CD14-positive monocyte (primary cell): Measurements from ENCODE around the gene TMEM244. TPM values are rescaled to one million over a fixed set of nuclear protein-coding genes. Genes with fewer than 3 reads are reported as not detected.
A peak's percentile ranks its signal among the peaks of the same experiment; 100 is the strongest.

ENCODE experiments used
- DNase-seq, 3 donors: peaks; one replicate each; pipeline ENCODE4 v3.0.0-alpha.2; 2011 to 2022
- H2AFZ ChIP-seq: 2 replicates; pipeline ENCODE4 v1.6.0; 2012; ENCODE audit warnings: mild to moderate bottlenecking, low read depth, low read length, inconsistent platforms; ENCODE audit not compliant: insufficient read depth, poor library complexity, severe bottlenecking
- H3K27ac ChIP-seq, 2 donors: 1 replicate in 1 of 2; 2 replicates in 1 of 2; pipeline ENCODE4 v1.5.1; 2012 to 2013; ENCODE audit warnings: low read length in 2 of 2, control low read depth in 1 of 2, inconsistent platforms in 1 of 2, low read depth in 1 of 2, mild to moderate bottlenecking in 1 of 2
- H3K27me3 ChIP-seq, 2 donors: one replicate each; pipeline versions ENCODE4 v1.6.0 to v1.6.1; 2011 to 2013; ENCODE audit warnings: low read length in 2 of 2; ENCODE audit not compliant: control insufficient read depth in 2 of 2, insufficient read depth in 2 of 2
- H3K36me3 ChIP-seq, 2 donors: replicated peaks in 1 of 2; 1 replicate in 1 of 2; 2 replicates in 1 of 2; pipeline versions ENCODE4 v1.5.1 to v1.6.1; 2012 to 2013; ENCODE audit warnings: low read length in 2 of 2, control low read depth in 1 of 2, inconsistent platforms in 1 of 2, mild to moderate bottlenecking in 1 of 2; ENCODE audit not compliant: insufficient read depth in 2 of 2, control insufficient read depth in 1 of 2
- H3K4me1 ChIP-seq, 2 donors: 1 replicate in 1 of 2; 2 replicates in 1 of 2; pipeline versions ENCODE4 v1.5.1 to v1.6.1; 2012 to 2013; ENCODE audit warnings: low read length in 2 of 2, control low read depth in 1 of 2, inconsistent platforms in 1 of 2, mild to moderate bottlenecking in 1 of 2, moderate library complexity in 1 of 2; ENCODE audit not compliant: insufficient read depth in 2 of 2, control insufficient read depth in 1 of 2
- H3K4me2 ChIP-seq: replicated peaks from 2 replicates; pipeline ENCODE3; 2012; ENCODE audit warnings: low read length, moderate library complexity, mild to moderate bottlenecking; ENCODE audit not compliant: poor library complexity, severe bottlenecking; ENCODE audit errors: extremely low read depth
- H3K4me3 ChIP-seq, 3 experiments: fragments of 200-600 bp in 1 of 3; sonication (generic) in 1 of 3; replicated peaks in 1 of 3; 1 replicate in 2 of 3; 2 replicates in 1 of 3; pipeline ENCODE4 v1.5.1; 2011 to 2013; ENCODE audit warnings: low read length in 3 of 3, mild to moderate bottlenecking in 3 of 3, control low read depth in 2 of 3, low read depth in 2 of 3, inconsistent platforms in 1 of 3, moderate library complexity in 1 of 3
- H3K79me2 ChIP-seq: 2 replicates; pipeline ENCODE4 v1.6.0; 2012; ENCODE audit warnings: mild to moderate bottlenecking, control low read depth, inconsistent platforms, low read length, moderate library complexity; ENCODE audit not compliant: insufficient read depth
- H3K9ac ChIP-seq: 2 replicates; pipeline ENCODE4 v1.6.0; 2017; ENCODE audit warnings: low read length, mild to moderate bottlenecking; ENCODE audit not compliant: insufficient read depth, poor library complexity, severe bottlenecking
- H3K9me3 ChIP-seq, 2 donors: replicated peaks in 1 of 2; 1 replicate in 1 of 2; 2 replicates in 1 of 2; pipeline versions ENCODE4 v1.5.1 to v1.6.1; 2012 to 2013; ENCODE audit warnings: low read length in 2 of 2, control low read depth in 1 of 2; ENCODE audit not compliant: control insufficient read depth in 1 of 2, insufficient read depth in 1 of 2
- H4K20me1 ChIP-seq: 2 replicates; pipeline ENCODE4 v1.6.0; 2012; ENCODE audit warnings: mild to moderate bottlenecking, low read length, control low read depth, moderate library complexity; ENCODE audit not compliant: insufficient read depth
- H3K27ac Mint-ChIP-seq, 7 donors: one replicate each; pipeline ENCODE4 v1.8.0; 2020; ENCODE audit warnings: mild to moderate bottlenecking in 7 of 7, mixed read lengths in 7 of 7, moderate library complexity in 6 of 7, inconsistent platforms in 2 of 7
- H3K27me3 Mint-ChIP-seq, 3 donors: one replicate each; pipeline ENCODE4 v1.8.0; 2021 to 2022; ENCODE audit warnings: low read depth in 3 of 3, mild to moderate bottlenecking in 3 of 3, mixed read lengths in 3 of 3, moderate library complexity in 3 of 3, inconsistent platforms in 1 of 3
- H3K36me3 Mint-ChIP-seq, 2 donors: one replicate each; pipeline ENCODE4 v1.8.0; 2020; ENCODE audit warnings: mixed read lengths in 2 of 2, inconsistent platforms in 1 of 2, mild to moderate bottlenecking in 1 of 2
- H3K4me1 Mint-ChIP-seq: one replicate; pipeline ENCODE4 v1.8.0; 2020; ENCODE audit warnings: mild to moderate bottlenecking, mixed read lengths
- H3K4me3 Mint-ChIP-seq, 2 donors: one replicate each; pipeline ENCODE4 v1.8.0; 2020; ENCODE audit warnings: mild to moderate bottlenecking in 2 of 2, mixed read lengths in 2 of 2, moderate library complexity in 1 of 2
- H3K9me3 Mint-ChIP-seq, 7 donors: one replicate each; pipeline ENCODE4 v1.8.0; 2020 to 2022; ENCODE audit warnings: mixed read lengths in 7 of 7, mild to moderate bottlenecking in 6 of 7, moderate library complexity in 6 of 7, inconsistent platforms in 2 of 7
- CTCF ChIP-seq: fragments of 200-600 bp; IDR thresholded peaks from one replicate; pipeline ENCODE4 v1.8.0; 2022; ENCODE audit warnings: antibody characterized with exemption, mild to moderate bottlenecking
- WGBS: methylation state at CpG from one replicate; pipeline ENCODE4 v1.1.5; 2013; ENCODE audit warnings: missing lambda C conversion rate; ENCODE audit not compliant: insufficient coverage; 5-methylcytosine and 5-hydroxymethylcytosine counted together
- intact Hi-C, 2 donors: fragments of 100-400 bp; cut with micrococcal nuclease; formaldehyde crosslinking; loops; one replicate each; pipeline versions ENCODE4 v1.15.0 to v1.15.1; 2023
- polyA plus RNA-seq, 3 donors: library from polyadenylated mRNA; depleted of rRNA in 1 of 3; unstranded in 2 of 3; stranded (reverse) in 1 of 3; fragments of 300-500 nt in 2 of 3; fragments of >200 nt in 1 of 3; fragmentation: Illumina TruSeq in 2 of 3; gene quantifications; 1 replicate in 2 of 3; 2 replicates in 1 of 3; pipeline ENCODE4 v1.2.3, GENCODE V29; 2012 to 2021

The TMEM244 gene
- polyA plus RNA-seq, 3 donors: not detected

DNA sequence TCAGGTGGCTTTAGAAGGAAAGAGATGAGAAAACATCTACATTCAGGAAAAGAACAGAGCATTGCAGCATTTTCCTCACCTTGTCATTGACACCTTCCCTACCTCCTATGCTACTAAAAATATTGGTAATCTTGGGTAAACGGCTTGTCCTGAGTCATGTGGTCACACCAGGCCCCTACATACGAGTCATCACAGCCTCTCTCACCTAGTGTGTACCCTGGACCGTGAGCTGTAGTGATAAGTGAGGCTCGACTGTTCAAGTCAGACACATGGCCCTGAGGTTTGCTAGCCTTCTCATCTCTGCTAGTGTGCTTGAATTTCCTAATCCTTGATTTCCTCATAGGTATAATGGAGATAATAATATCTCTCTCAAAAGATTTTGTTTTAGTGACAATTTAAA lies 29.6 kb upstream of the TMEM244 start:
- H2AFZ ChIP-seq: peak overlapping the region; percentile 40
- peak overlapping the region in 1 of 2 donors; percentile 60 for H3K27ac ChIP-seq
- H3K79me2 ChIP-seq: no peaks in the 10 kb centered on the region
- H3K27ac Mint-ChIP-seq: peak overlapping the region in 3 of 7 donors; percentile 16 to 70 (median 46)
- TF ChIP-seq CTCF: no peak
- H3K27me3 Mint-ChIP-seq: peaks cover 0 to 4% (median 2%) of the 10 kb centered on the region in 3 donors
- H3K4me1 ChIP-seq: peaks cover 24 to 34% of the 10 kb centered on the region in 2 donors
- H3K4me3 Mint-ChIP-seq: no peak overlapping the region
- H3K9me3 ChIP-seq: no peaks in the 10 kb centered on the region
- H3K36me3 ChIP-seq: no peaks in the 10 kb centered on the region
- intact Hi-C loops: loop anchor here in 1 of 2 donors (5.0 kb wide), 1 partner anchor 132 kb away; no protein-coding TSS in a partner anchor
- H3K4me2 ChIP-seq: no peak overlapping the region
- peaks cover 0 to 4% (median 0%) of the 10 kb centered on the region in 7 donors for H3K9me3 Mint-ChIP-seq
- peaks cover 26% of the 10 kb centered on the region for H3K4me1 Mint-ChIP-seq
- no peaks in the 10 kb centered on the region for H3K27me3 ChIP-seq
- no peaks in the 10 kb centered on the region for H3K36me3 Mint-ChIP-seq
- no peaks in the 10 kb centered on the region for H4K20me1 ChIP-seq
- WGBS: no CpG with 5 or more reads among the region's 4 CpGs
- H3K9ac ChIP-seq: no peak overlapping the region
- DNase-seq: peak in 1 of 3 donors; percentile 19
- no peak overlapping the region for H3K4me3 ChIP-seq

- Histone ChIP-seq H3K4me2 (no peak overlapping the region), H3K36me3 (no peaks in the 10 kb centered on the region), H3K9ac (no peak overlapping the region), H3K4me3 (no peak overlapping the region), H3K27me3 (no peaks in the 10 kb centered on the region), H2AFZ (peak overlapping the region; percentile 40), H3K9me3 (no peaks in the 10 kb centered on the region), H3K27ac (peak overlapping the region in 1 of 2 donors; percentile 60), H4K20me1 (no peaks in the 10 kb centered on the region), H3K79me2 (no peaks in the 10 kb centered on the region), H3K4me1 (peaks cover 20 to 29% of the 10 kb centered on the region in 2 donors)
- peaks cover 0 to 4% (median 2%) of the 10 kb centered on the region in 3 donors for H3K27me3 Mint-ChIP-seq
- peak overlapping the region; percentile 16 to 80 (median 46) for H3K27ac Mint-ChIP-seq
- intact Hi-C loops: loop anchor here in 1 of 2 donors (5.0 kb wide), 1 partner anchor 132 kb away; no protein-coding TSS in a partner anchor
- H3K9me3 Mint-ChIP-seq: peaks cover 0 to 4% (median 0%) of the 10 kb centered on the region in 7 donors
- WGBS: 38% methylated on average over 2 of the region's 2 CpGs
- no peaks in the 10 kb centered on the region for H3K36me3 Mint-ChIP-seq
- DNase-seq: peak; percentile 17 to 60 (median 25)
- no peak overlapping the region for H3K4me3 Mint-ChIP-seq
- peaks cover 21% of the 10 kb centered on the region for H3K4me1 Mint-ChIP-seq
- TF ChIP-seq CTCF: no peak
Observed at GRCh38 chr6:129890164-129890563, 29.0 kb upstream of the TMEM244 start.
